Gastrocnemius medialis (tissue), 4 donors: ENCODE data around the gene SEMA4C.

Source experiments
- POLR2A ChIP-seq, 2 donors: fragments of 450-650 bp; IDR thresholded peaks; one replicate each; pipeline ENCODE4 v1.6.1; 2017; ENCODE audit warnings: antibody characterized with exemption in 2 of 2, mild to moderate bottlenecking in 2 of 2, moderate library complexity in 2 of 2
- TF ChIP-seq, protein P1 (sequence below), 5 experiments: fragments of 450-650 bp in 3 of 5; fragments of 200-600 bp in 2 of 5; sonication (generic) in 2 of 5; IDR thresholded peaks in 4 of 5; conservative IDR thresholded peaks in 1 of 5; 1 replicate in 4 of 5; 2 replicates in 1 of 5; pipeline ENCODE4 v1.5.1; 2016 to 2019; ENCODE audit warnings: antibody characterized with exemption in 5 of 5, mild to moderate bottlenecking in 3 of 5, moderate library complexity in 3 of 5

DNA sequence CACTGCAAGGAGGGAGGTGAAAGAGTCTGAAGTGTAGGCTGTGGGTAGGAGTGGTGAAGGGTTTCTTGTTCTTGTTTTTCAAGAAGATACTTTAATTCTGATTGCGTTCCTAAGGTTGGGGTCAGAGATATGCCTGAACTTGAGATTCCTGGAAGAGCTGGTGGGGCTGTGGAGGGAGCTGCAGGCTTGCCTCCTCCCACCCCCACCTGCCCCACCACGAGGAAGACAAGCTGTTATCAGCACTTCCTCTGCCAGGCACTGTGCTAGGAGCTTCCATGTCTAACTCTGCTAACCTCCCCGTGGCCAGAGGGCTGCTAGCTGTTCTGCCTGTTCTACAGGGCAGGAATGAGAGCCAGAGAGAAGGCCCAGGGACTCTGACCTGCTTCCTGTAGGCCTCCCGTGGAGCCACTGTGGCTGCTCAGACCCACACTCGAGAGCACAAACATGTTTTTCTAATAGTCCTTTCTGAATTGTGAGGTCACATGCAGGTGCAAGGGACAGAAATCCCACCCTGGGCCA, 39.8 kb downstream of the SEMA4C start:
- TF ChIP-seq, protein P1, sequence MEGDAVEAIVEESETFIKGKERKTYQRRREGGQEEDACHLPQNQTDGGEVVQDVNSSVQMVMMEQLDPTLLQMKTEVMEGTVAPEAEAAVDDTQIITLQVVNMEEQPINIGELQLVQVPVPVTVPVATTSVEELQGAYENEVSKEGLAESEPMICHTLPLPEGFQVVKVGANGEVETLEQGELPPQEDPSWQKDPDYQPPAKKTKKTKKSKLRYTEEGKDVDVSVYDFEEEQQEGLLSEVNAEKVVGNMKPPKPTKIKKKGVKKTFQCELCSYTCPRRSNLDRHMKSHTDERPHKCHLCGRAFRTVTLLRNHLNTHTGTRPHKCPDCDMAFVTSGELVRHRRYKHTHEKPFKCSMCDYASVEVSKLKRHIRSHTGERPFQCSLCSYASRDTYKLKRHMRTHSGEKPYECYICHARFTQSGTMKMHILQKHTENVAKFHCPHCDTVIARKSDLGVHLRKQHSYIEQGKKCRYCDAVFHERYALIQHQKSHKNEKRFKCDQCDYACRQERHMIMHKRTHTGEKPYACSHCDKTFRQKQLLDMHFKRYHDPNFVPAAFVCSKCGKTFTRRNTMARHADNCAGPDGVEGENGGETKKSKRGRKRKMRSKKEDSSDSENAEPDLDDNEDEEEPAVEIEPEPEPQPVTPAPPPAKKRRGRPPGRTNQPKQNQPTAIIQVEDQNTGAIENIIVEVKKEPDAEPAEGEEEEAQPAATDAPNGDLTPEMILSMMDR (IDR thresholded peaks at IDR 0.05 in 4 of 5, conservative IDR thresholded peaks at IDR 0.05 in 1 of 5): no peak
- TF ChIP-seq POLR2A (IDR thresholded peaks at IDR 0.05): no peak
